H1 (cell line): ENCODE results near the gene PRKACA. TPM values are rescaled to one million over a fixed set of nuclear protein-coding genes. Genes with fewer than 3 reads are reported as not detected.

ENCODE experiments used
- ATF2 ChIP-seq: IDR thresholded peaks from 2 replicates; pipeline ENCODE4 v1.6.1; 2012; ENCODE audit warnings: low read length, inconsistent platforms
- CTBP2 ChIP-seq: IDR thresholded peaks from 2 replicates; pipeline ENCODE4 v1.7.0; 2011; ENCODE audit warnings: borderline replicate concordance, mild to moderate bottlenecking, moderate library complexity, mixed read lengths, low read length; ENCODE audit not compliant: insufficient read depth, insufficient read length
- FOSL1 ChIP-seq: IDR thresholded peaks from 2 replicates; pipeline ENCODE4 v1.6.1; 2011; ENCODE audit warnings: mild to moderate bottlenecking, low read depth, low read length, moderate library complexity; ENCODE audit not compliant: insufficient read depth
- MAFK ChIP-seq: IDR thresholded peaks from 2 replicates; pipeline ENCODE4 v1.6.1; 2012; ENCODE audit warnings: low read depth, mild to moderate bottlenecking, improper control_type of control experiment, low read length
- NRF1 ChIP-seq: IDR thresholded peaks from 2 replicates; pipeline ENCODE4 v1.6.1; 2011; ENCODE audit warnings: mild to moderate bottlenecking, low read depth, low read length, improper control_type of control experiment
- PHF8 ChIP-seq: fragments of 200-600 bp; sonication (generic); conservative IDR thresholded peaks from 2 replicates; pipeline ENCODE4 v1.7.1; 2012; ENCODE audit warnings: low read depth, mild to moderate bottlenecking, inconsistent platforms, low read length, moderate library complexity
- POLR2A ChIP-seq, 2 experiments: IDR thresholded peaks; 1 replicate in 1 of 2; 2 replicates in 1 of 2; pipeline ENCODE4 v1.6.1; 2011; ENCODE audit warnings: low read depth in 2 of 2, low read length in 2 of 2, mild to moderate bottlenecking in 2 of 2; ENCODE audit errors: control extremely low read depth in 1 of 2
- POLR2AphosphoS5 ChIP-seq: IDR thresholded peaks from 2 replicates; pipeline ENCODE4 v1.6.1; 2011; ENCODE audit warnings: low read depth, low read length
- RFX5 ChIP-seq: IDR thresholded peaks from 2 replicates; pipeline ENCODE4 v1.6.1; 2011; ENCODE audit warnings: low read depth, low read length, improper control_type of control experiment, borderline replicate concordance
- SP1 ChIP-seq: IDR thresholded peaks from 2 replicates; pipeline ENCODE4 v1.6.1; 2011; ENCODE audit warnings: low read depth, low read length
- polyA plus RNA-seq, 7 experiments: library from polyadenylated mRNA; depleted of rRNA in 3 of 7; stranded (reverse) in 5 of 7; unstranded in 2 of 7; fragments of >200 nt in 5 of 7; fragments of 200-250 nt in 2 of 7; gene quantifications; 1 replicate in 5 of 7; 2 replicates in 1 of 7; 4 replicates in 1 of 7; pipeline versions ENCODE4 v1.2.1 to v1.2.3, GENCODE V29; 2011 to 2013; ENCODE audit warnings: missing spikeins in 2 of 7, mixed read lengths in 2 of 7
- total RNA-seq: library from RNA; stranded (reverse); fragmentation: NEBNext Ultra II Directional; extraction: Animal tissue kit (Norgen Biotek cat#: 25700); gene quantifications from 2 replicates; pipeline ENCODE4 v1.2.1, GENCODE V29; 2021

PRKACA gene
- total and polyA plus RNA-seq, 2 of the 8 experiments (the other 6 are each of a cell fraction or from before 2014, with no cell fraction given), result 14.2 to 48.2 TPM

- no peak for TF ChIP-seq CTBP2
- no peak for TF ChIP-seq ATF2
- TF ChIP-seq SP1, result no peak
- no peak for TF ChIP-seq POLR2A (IDR thresholded peaks at IDR 0.05; ENCODE audit: control extremely low read depth in 1 of 2, low read depth in 2 of 2, low read length in 2 of 2)
- TF ChIP-seq RFX5, result no peak
- TF ChIP-seq PHF8, result no peak
- TF ChIP-seq FOSL1, result no peak
- no peak for TF ChIP-seq POLR2AphosphoS5
- TF ChIP-seq NRF1, result no peak
- no peak for TF ChIP-seq MAFK
These were observed 59.1 kb downstream of the PRKACA start (continued) for GRCh38 chr19:14058182-14059092.
